ENCODE measurements around the gene TIGD3.

Gene TIGD3

DNA sequence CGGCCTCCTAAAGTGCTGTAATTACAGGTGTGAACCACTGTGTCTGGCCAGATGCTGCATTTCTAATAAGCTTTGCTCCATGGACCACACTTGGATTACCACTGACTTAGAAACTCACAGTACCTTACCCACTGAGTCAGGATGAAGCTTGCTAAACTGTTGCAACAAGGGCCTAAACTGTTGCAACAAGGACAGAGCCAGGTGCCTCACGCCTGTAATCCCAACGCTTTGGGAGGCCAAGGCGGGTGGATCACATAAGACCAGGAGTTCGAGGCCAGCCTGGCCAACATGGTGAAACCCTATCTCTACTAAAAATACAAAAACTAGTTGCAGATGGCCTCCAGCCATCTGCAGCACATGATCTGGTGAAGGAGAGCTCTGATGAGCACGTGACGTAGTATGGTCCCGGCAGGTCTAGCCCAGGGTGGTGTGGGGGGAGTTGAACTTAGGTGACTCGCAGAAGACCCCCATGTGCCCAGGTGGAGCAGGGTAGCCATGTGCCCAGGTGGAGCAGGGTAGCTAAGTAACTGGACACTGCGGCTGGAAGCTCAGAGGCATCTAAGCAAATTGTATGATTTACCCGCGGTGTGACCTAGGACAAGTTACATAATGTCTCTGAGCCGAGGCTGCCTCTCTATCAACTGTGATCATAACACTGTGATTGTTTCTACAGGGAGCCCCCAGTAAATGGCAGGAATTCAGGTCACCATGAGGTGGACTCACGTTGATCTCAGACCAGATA lies 19.5 kb downstream of the TIGD3 start:
- no peak for DNase-seq

DNA sequence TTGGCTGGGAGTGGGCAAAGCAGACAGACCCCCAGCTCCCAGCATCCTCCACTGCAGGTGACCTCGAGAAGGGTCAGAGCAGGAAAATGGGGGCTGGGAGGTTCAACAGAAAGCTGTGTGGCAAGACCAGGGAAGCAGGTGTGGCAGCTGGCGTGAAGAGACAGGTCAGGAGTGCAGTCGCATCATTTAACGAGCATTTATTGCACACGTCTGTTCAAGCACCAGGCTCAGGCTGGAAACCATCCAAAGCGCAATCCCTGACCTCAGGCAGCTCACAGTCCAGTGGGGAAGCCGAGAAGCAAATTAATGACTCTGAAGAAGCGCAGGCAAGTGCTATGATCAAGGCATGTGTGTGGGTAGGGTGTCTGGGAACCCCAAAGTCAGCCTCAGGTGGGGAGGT lies 20.5 kb downstream of the TIGD3 start:
- no peak for DNase-seq

DNA sequence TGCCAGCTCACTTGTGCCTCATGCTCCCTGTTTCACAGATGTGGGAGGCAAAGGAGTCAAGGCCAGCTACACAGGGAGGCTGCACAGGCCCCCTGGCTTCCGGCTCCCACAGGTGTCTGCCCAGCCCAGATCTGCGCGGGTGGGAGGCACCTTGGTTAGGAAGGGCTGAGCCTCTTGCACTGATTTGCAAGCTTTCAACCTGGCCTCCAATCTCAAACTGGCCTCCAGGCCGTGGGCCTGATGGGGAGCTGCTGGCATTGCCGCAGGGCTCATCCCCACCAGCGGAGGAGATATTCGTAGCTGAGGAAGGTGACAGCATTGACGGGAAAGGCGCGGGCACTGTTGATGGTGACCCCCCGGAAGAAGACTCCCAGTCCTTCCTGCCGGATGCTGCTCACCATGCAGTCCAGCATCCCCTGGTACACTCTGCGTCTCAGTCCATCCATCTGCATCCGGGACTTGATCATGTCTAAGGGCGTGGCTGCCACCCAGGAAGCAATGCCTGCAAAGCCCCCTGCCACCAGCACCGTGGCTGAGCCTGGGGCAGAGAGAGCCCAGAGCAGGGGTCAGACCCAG lies 21.7 kb downstream of the TIGD3 start:
- no peak for DNase-seq

DNA sequence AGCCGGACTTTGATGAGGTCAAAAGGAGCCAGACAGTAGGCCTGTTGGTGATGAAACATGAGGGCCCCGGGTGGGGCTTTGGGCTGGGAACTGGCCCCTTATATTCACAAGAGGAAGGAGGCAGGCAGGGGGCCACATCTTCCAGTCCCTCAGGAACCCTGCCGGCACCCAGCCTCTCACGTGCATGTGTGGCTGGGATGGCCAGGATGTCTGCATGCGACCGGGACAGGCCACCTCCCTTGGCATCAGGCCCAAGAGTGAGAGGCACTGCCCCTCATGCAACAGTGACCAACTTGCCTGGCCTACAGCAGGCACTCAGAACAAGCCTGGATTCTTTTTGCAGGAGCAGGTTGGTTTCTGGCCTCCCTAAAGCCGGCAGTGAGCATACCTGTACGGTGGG lies 22.5 kb downstream of the TIGD3 start:
- DNase-seq: no peak

DNA sequence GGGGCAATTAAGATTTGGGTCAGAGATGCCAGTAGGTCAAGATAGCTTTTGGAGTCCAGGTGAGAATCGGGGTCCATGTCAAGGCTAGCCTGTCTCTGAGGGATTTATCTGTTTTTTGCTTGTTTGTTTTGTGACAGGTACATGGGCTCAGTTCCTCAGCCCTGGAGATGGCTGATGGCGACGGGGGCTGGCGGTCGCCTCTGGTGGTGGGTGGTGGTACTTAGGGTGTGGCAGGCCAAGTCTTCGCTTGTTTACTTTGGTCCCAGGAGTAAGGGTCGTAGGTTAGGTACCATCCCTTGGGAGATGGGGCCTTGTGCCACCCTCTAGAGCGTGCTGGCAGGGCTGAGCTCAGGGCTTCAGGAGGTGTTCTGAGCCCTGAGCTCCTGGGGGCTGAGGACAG lies 23.2 kb downstream of the TIGD3 start:
- no peak for DNase-seq

DNA sequence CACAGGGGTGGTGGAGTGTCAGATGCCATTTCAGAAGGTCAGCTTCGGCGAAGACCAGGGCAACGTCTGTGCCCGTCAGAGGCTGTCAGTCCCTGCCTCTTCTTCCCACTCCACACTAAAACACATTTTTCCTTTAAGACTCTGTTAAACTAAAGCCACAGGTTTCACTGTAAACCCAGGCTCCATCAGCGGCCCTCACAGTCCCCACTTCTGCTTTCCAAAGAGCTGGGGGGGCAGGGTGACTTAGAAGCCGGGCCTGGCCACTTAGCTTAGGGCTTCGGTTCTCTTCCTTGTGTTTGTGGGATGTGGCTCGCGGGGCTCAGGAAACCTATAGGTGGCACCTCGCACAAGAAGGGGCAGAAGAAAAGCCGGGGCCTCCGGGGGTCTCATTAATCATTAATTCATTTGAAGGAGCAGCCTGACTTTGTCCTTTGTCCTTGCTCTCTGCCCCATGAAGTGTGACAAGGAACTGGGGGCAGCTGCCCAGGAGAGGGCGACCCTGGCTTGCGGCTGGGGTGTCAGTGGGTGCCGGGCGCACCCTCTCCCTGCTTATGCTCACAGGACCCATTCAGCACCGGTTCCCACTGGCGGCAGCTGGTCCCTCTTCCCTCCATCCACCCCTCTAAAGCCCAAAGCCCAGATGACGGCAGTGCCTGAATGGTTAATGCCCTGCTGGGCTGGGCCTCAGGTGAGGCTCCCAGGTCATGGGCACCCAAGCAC lies 23.8 kb downstream of the TIGD3 start:
- DNase-seq: no peak

DNA sequence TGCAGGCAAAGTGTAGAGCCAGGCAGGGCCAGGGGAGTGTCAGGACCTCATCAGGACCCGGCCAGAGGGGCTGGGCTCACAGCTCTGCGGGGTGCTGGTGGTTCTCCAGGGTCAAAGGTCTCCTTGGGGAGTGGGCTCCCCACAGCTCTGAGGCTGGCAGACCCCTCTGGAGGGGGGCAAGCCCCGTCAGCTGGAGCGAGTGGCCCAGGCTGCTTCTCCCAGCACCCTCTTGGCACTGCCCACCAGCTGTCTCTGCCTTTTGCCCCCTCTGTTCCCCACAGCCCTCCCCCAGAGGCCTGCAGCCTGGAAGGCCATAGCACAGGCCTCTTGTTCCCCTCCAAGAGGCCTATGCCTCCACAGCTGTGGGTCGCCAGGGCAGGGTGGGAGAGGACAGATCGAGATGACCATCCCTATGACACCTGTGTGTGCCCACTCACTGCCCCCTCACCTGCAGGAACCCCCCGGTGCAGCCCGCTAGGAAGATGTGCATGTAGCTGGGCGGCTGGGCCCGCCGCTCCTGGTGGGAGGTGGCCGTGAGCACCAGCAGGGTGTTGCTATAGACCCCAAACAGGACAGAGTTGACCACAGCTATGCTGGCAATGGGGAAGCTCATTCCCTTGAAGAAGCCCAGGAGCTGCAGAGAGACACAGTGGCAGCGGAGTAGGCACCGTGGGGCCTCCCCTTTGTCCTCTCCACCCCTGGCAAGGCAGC lies 24.5 kb downstream of the TIGD3 start:
- DNase-seq: no peak

DNA sequence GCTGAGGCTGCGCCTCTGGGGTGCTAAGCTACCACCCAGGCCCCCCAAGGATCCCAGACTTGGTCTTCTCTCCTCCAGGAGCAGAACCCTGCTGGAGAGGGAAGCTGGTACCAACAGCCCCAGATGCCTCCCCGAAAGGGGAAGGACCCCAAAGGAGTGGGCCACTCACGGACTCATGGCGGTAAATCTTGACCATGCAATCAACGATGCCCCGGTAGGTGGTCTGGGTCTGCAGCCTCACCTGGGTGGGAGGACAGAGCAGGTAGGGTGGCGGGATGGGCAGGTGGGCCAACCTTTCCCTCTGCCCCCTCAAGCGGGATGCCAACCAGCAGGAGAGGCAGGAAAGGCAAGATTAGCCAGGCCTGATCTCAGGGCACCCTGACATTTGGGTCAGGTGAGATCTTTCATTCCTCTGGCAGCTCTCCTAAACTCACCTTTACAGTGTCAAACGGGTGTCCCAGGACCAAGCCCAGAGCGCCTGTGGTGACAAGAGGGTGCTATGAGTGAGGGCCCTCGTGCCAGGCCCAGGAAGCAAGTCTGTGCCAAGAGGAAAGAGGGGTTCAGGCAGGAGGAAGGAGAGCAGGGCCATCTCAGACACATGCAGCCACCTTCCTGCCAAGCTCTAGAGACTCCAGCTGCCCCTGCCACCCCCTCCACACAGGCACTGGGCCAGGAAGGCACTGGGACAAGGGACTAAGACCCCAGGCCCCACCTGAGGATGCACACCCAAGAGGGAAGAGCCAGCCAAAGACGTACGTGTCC lies 25.3 kb downstream of the TIGD3 start:
- DNase-seq: no peak

DNA sequence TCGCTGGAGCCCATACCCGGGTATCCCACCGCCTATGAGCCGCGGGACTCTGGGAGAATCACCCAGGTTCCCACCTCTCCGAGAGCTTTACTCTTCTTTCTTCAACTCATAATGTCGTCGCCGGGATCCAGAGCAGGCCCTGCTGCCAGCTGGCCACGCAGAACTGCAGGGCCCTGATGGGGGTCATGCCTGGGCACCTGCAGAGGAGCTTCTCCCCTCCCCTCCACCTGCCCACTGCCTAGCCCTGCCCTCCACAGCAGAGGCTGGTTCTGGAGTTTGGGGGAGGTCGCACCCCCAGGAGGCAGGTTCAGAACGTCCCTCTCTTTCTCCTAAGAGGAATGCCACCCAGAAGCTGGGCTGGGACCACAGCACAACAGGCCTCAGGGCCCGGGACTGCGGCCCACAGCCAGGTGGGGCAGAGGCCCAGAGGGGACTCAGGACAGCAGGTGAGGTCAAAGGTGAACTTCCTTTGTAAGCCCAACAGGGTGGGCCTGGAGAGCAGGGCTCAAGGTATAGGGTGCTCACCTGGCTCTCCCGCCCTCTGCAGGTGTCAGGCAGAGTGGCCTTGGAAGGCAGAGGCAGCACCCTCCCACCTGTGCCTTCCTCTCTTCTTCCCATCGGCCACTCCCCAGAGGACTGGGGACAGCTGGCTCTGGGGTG lies 26.0 kb downstream of the TIGD3 start:
- no peak for DNase-seq

DNA sequence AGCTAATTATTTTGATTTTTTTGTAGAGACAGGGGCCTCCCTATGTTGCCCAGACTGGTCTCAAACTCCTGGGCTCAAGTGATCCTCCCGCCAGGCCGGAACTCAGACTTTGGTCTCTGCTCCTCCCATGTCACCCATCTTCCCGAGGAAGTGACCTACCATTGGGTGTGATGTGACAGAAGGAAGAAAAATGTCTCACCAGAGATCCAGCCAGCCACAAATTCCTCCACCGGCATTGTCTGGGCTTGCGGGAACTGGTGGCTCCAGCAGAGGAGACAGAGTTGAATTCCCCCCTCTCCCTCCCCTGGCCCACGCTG lies 27.1 kb downstream of the TIGD3 start:
- no peak for DNase-seq

DNA sequence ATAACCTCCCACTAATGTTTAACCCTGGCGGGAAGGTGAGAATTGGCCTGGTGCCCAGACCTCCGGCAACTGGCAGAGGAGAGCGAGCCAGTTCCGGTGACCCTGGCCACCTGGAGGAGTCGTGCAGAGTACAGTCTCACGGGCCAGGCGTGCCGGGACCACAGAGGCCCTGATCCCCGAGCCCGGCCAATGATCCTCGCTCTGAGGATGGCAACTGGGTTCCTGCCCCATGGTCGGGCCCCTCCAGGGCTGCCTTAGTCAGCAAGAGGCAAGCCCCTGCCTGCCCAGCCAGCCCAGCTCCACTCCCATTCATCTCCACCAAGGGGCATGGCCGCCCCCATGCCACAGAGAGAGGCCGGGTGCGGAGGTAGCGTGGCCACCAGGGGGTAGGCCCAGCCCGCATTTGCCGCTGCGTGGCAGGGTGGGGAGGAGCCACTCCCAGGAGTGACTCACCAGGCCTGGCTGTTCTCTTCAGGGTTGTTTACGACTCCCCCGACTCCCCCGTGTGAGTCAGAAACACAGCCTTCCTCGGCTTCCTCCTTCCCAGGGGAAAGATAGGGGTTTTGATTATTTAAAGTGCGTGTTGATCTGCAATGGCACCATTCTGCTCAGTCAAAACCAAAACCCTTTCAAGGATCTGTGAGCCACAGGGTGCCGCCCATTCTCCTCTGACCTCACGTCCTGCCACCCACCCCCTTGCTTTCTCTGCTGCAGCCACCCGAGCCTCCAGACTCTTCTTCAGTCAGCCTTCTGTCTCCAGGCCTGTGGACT lies 27.7 kb downstream of the TIGD3 start, which contains the start of gene SLC25A45:
Gene SLC25A45, minus strand, starts transcription at position 614 of the 771 bp plus-strand sequence. CDS start 695 bp downstream, outside the sequence.
- DNase-seq: peak; percentile 64

DNA sequence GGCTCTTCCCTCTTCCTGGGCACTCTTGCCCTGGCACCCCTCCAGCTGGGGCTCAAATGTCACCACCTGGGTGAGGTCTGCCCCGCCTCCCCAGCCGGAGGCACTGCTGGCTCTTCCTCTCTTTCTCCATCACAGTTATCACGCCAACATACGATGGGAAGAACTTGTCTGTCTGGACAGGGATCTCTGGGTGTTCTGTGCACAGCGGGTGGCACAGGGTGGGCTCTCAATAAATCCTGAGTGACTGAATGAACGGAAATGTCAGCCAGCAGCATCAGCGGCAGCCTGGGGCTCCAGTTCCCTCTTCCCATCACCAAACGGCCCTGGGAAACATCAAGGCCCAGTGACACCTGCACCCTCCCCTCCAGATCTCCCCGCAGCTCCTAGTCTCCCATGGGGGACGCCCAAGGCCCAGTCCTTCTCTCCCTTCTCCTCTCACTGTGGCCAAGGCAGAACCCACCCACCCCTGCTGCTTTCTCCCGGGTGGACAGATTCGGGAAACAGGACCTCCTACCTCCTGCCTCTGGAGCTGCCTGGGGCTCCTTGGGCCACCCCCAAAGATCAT lies 28.3 kb downstream of the TIGD3 start:
- DNase-seq: peak; percentile 93

DNA sequence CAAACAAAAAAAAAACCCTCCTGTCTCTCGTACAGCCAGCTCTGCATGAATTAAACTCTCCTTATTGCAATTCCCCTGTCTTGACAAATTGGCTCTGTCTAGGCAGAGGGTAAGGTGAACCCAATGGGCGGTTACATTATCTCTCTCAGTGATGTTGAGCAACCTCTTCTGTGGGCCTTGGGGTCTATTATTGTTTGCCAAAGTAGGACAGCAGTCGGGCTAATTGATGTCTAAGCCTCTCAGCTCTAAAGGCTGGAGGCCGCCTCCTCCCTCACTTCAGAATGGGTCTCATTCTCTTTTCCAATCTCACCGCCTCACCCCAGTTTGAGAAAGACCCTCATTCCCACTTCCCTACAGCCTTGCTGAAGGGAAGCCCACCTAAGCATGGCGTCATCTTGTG lies 29.2 kb downstream of the TIGD3 start:
- no peak for DNase-seq

DNA sequence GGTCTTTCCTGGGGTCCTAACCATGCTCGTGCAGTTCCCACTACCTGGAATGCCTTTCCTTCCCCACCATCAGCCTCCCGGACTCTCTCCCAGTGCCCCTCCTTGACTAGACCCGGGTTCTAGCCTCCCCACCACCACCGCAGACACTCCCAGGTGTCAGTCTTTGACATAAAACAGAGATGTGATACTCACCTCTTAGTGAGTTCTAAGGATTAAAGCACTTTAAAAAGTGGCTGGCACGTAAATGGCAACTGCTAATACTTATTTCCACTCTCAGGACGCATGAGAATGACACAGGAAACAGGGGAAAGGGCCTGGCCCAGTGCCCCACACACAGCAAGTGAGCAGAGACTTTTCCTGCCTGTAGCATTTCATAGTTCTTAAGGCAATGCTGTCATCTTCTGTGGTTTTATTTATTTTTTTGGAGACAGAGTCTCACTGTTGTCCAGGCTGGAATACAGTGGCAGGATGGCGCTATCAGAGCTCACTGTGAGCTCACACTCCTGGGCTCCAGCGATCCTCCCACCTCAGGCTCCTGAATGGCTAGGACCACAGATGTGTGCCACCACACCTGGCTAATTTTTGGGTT lies 29.8 kb downstream of the TIGD3 start:
- no peak for DNase-seq

DNA sequence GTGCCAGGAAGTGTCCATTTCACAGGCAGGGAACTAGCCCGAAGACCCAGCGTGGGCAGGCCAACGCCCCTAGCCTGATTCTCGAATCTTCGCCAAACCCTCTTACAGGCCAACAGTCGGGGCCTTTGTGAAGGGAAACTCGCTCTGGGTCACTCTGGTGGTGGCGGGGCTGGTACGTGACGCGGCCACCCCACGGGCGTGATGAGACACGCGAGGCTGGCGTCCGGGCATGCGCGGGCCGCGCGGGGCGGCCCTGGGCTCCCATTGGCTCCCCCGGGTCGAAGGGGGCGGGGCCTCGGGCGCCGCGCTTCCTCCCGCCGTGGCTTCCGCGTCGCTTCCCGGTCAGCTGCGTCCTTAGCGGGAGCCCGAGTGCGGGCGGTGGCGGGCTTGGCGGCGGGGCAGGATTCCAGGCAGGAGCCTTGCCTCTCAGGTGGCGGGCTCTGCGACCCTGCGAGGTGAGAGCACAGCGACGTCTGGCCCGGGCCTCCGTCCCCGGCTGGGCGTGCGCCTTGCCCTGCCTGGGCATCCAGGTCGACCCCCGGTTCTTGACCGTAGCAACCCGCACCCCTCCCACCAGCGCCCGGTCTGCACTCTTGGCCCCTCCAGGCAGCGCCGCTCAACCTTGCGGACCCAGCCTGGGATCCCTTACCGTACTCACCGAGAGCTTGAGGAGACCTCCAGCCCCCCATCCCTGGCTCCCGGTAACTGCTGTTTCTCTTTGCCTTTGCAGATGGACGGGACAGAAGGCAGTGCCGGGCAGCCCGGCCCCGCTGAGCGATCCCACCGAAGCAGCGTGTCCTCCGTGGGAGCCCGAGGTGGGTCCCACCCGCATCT lies 32.0 kb downstream of the TIGD3 start, which contains the start of gene FRMD8:
Gene FRMD8, plus strand, starts transcription at position 331 of the 834 bp plus-strand sequence. Its CDS starts 400 bp downstream, at position 731.
- DNase-seq: no peak

DNA sequence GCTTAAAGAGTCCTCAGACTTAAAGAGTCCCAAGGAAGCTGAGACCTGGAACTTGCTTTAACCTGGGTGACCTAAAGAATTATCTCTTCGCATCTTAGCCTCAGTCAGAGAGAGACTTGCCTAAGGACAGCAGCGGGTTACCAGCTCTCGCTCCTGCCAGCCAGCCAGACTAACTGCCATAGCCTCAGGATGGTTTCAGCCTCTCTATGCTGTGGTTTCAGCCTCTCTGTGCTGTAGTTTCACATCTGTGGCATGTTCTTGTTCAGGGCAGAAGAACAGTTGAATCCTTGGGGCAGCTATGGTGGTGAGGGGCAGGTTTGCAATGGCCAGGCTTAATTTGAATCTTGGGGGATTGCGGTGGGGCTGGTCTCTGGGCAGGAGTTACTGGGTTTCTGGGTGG lies 34.2 kb downstream of the TIGD3 start:
- no peak for DNase-seq

DNA sequence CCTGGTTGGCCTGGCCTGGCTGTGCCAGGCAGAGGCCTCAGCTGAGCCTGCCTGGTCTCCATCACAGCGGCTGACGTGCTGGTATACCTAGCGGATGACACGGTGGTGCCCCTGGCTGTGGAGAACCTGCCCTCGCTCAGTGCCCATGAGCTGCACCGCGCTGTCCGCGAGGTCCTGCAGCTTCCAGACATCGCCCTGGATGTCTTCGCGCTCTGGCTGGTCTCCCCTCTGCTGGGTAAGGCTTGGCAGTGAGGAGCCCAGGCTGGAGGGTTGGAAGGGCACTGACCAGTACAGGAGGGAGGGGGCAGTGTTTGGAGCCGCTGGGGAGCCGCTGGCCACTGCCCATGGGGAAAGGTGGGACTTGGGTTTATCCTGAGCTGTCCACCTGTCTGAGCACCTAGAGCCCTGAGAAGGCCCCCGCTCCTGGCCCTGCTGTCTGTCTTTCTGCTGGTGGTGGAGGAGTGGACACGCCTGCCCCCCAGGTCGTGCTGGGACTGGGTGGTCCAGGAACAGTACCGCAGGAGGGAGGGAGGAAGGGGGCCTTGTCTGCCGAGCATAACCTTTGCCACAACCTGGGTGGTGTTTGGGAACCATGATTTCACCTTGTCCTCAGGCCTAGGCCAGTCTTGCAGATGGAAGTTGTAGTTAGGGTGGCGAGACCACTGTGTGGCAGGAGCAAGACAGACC lies 34.9 kb downstream of the TIGD3 start:
- DNase-seq: no peak

DNA sequence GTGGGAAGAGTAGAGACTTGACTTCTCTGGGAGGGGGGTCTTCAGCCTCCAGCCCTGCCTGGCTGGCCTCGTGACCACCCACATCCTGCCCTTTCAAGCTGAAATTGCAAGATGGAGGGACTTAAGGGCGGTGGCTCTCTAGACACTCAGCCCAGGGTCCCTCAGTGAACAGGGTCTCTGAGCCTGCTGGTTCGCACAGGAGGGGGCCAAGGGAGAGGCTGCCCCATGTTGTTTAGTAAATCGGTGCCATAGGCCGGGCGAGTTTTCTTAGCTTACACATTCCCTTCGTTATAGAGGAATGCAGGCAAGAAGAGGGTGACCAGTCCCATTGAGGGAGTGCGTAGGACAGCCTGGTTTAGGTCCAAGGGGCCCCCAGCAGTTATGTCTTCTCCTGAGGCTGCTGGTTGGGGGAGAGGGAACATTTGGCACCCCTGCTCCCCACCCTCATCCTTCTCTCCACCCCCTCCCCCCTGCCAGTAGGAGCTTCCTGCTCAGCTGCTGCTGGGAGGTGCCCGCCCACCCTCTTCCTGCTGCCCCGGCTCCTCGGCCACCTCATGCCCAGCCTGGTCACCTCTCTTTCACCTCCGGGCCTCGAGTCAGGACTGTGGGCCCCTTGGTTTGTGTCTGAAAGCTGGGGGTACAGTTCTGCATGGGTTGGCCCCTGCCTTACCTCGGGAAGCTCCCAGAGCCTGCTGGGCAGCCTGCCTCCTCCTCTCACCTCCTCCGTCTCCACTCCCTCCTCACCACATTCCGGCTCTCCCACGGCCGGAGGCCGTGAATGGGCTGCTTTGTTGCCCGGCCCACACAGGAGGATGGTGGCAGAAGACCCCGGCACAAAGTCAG lies 35.8 kb downstream of the TIGD3 start:
- no peak for DNase-seq
